Mucosa of gallbladder (tissue), 1 donor: ENCODE results near the gene CHN2. TPM values are rescaled to one million over a fixed set of nuclear protein-coding genes. Genes with fewer than 3 reads are reported as not detected.

Source experiments
- DNase-seq: peaks from one replicate; pipeline ENCODE4 v3.0.0-alpha.2; 2020; ENCODE audit warnings: low spot score
- total RNA-seq: library from RNA; stranded (reverse); gene quantifications from one replicate; pipeline ENCODE4 v1.2.1, GENCODE V29; 2021
- donor health status: DM: no; HTN: no; CAD: no.

Gene CHN2
- total RNA-seq, 1 donor from 2014 or later = 24.7 TPM

- DNase-seq = no peak
Measured at GRCh38 chr7:29282819-29283414, 88.3 kb downstream of the CHN2 start.

GRCh38 chr7:29284696-29285443 is 90.3 kb downstream of the CHN2 start:
- no peak for DNase-seq

- no peak for DNase-seq
Measured at GRCh38 chr7:29285444-29285793, 90.8 kb downstream of the CHN2 start.

GRCh38 chr7:29285861-29286260 is 91.3 kb downstream of the CHN2 start:
- no peak for DNase-seq

- DNase-seq = no peak
Measured at GRCh38 chr7:29287366-29287765, 92.8 kb downstream of the CHN2 start.

- no peak for DNase-seq
Measured at GRCh38 chr7:29288181-29289091, 93.9 kb downstream of the CHN2 start.

- no peak for DNase-seq
Measured at GRCh38 chr7:29289156-29290021, 94.8 kb downstream of the CHN2 start.

- no peak for DNase-seq
Measured at GRCh38 chr7:29290829-29291228, 96.3 kb downstream of the CHN2 start.

- no peak for DNase-seq
Measured at GRCh38 chr7:29291723-29292618, 97.4 kb downstream of the CHN2 start.

- no peak for DNase-seq
Measured at GRCh38 chr7:29292886-29293658, 98.5 kb downstream of the CHN2 start.

GRCh38 chr7:29296421-29296820 is 101.8 kb downstream of the CHN2 start:
- no peak for DNase-seq

- DNase-seq = no peak
Measured at GRCh38 chr7:29297194-29297890, 102.8 kb downstream of the CHN2 start.

GRCh38 chr7:29299086-29299485 is 104.5 kb downstream of the CHN2 start:
- no peak for DNase-seq

GRCh38 chr7:29300026-29300480 is 105.5 kb downstream of the CHN2 start:
- DNase-seq = no peak

- no peak for DNase-seq
Measured at GRCh38 chr7:29300649-29301048, 106.1 kb downstream of the CHN2 start.

- no peak for DNase-seq
Measured at GRCh38 chr7:29302666-29303395, 108.3 kb downstream of the CHN2 start.

GRCh38 chr7:29304756-29305155 is 110.2 kb downstream of the CHN2 start:
- DNase-seq = no peak

GRCh38 chr7:29306319-29306991 is 111.9 kb downstream of the CHN2 start:
- no peak for DNase-seq
